ENCODE data around the gene SLC8A3.

Gene SLC8A3

DNA sequence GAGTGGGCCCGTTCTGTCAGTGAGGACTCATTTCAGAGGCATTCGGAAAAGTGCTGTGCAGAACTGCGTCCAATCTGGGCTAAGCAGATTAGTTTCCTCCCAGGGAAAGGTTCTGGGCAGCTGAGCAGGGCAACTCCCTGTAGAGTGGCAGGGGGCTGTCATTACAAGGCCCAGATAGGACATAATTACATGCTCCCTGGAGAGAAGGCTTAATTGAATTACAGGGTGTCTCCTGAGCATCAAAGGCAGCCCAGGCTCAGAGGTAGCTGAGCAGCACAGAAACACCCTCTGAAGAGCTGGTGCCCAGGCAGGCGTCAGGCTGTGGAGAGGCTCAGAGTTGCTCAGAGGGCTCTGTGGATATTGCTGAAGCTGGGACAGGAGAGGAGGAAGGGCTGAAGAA is 36.0 kb downstream of the SLC8A3 start:
- Histone ChIP-seq H3K4me3 (no peak overlapping the region), H3K4me1 (no peaks in the 10 kb centered on the region), H3K9me3 (no peaks in the 10 kb centered on the region), H3K36me3 (replicated peaks) (no peaks in the 10 kb centered on the region), H3K27me3 (ENCODE audit: low read depth) (no peaks in the 10 kb centered on the region)
- in situ Hi-C loops (cut with MboI; ENCODE audit: low sequenced_read_pairs): no loop called here
- DNase-seq (ENCODE audit: low spot score in 2 of 2): no peak

DNA sequence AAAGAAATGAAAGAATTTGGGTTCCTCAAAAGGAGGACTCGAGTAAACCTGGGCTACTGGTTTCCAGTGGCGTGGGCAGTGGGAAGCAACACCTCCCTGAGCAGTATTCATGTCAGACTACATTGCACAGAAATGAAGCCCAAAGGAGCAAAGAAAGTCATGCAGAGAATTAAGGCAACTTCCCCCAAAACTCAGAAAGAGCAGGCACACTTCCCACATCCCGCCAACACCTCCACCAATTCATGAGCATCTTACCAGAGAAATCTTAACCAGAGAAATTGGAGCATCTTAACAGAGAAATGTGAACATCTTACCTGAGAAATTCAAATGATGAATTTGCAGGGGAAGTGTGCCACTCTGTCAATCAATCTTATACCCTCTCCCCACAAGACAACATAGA is 36.7 kb downstream of the SLC8A3 start:
- Histone ChIP-seq H3K9me3 (no peaks in the 10 kb centered on the region), H3K36me3 (replicated peaks) (no peaks in the 10 kb centered on the region), H3K27me3 (ENCODE audit: low read depth) (no peaks in the 10 kb centered on the region), H3K4me1 (no peaks in the 10 kb centered on the region), H3K4me3 (no peak overlapping the region)
- DNase-seq (ENCODE audit: low spot score in 2 of 2): no peak
- in situ Hi-C loops (cut with MboI; ENCODE audit: low sequenced_read_pairs): no loop called here

DNA sequence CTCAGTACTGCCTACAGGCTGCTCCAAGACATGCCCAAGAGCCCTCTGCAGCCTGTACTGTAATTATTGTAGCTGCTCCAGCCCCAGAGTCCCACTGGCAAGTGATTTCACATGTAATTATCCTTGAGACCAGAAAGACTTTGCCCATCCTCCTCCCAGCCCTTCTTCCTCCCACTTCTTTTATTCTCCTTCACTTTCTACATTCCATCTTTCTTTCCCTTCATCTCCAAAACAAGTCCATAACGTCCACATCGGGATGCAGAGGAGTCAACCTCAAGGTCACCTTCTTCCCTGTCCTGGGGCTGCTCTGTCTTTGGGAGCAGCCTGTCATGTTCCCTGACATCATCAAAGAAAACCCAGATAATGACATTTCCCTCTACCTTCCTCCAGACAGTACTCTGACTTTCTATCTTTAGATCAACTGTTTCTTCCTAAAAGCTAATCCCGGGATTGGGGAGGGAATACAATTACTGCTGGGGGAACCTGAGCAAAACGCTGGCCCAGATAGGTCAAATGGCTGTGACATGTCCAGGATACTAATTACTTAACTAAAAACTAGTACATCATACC is 39.1 kb downstream of the SLC8A3 start:
- Histone ChIP-seq H3K36me3 (replicated peaks) (no peaks in the 10 kb centered on the region), H3K4me1 (no peaks in the 10 kb centered on the region), H3K4me3 (no peak overlapping the region), H3K9me3 (no peaks in the 10 kb centered on the region), H3K27me3 (ENCODE audit: low read depth) (no peaks in the 10 kb centered on the region)
- no peak for DNase-seq (ENCODE audit: low spot score in 2 of 2)
- in situ Hi-C loops (cut with MboI; ENCODE audit: low sequenced_read_pairs): no loop called here

DNA sequence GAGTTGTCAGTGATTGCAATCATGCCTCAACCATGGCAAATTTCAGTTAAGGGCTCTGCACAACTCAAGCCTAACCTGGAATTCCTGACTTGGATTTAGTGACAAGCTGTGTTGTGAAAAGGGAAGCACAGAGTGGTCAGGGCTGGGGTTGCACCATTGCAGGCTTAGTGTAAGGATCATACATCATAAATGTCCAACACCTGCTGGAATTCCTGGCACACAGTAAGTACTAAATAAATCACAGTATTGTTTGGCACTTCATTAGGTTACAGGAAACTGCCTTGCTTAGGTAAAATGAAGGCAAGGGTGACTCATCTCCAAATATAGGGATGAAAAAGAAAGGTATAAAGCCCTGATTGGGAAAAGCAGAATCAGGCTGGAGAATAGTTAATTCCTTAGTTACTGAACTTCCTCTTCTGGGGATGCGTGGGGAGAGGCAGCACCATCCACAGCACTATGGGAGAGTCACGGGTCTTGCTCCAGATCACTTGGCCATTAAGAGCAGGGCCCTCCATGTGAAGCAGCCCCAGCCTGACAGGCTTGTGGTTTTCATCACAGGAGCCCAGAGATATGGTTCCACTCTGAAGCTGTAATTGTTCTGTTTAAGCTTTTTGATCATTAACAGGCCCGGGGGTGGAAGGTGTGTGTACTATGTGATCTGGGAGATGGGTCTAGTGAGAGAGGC is 39.7 kb downstream of the SLC8A3 start:
- Histone ChIP-seq H3K4me1 (no peaks in the 10 kb centered on the region), H3K27me3 (ENCODE audit: low read depth) (no peaks in the 10 kb centered on the region)
- in situ Hi-C loops (cut with MboI; ENCODE audit: low sequenced_read_pairs): no loop called here

DNA sequence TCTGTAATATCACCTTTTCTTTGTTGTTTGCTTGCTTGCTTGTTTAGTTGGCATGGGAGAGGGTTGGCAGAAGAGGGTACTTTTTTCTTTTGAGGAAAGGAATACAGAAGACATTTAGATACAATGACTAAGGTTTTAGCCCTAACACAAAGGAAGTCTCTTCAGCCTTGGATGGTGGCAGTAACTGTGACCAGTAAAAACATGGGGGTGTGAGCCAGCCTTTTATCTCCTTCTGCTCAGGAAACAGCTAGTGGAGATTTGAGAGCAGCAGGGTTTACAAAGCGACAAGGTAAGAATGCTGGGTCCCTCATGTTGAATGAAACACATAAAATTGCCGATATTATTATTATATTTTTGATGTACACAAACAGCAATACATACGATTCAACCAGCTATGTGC is 40.4 kb downstream of the SLC8A3 start:
- no peaks in the 10 kb centered on the region for H3K4me1 ChIP-seq
- no peaks in the 10 kb centered on the region for H3K9me3 ChIP-seq
- DNase-seq (ENCODE audit: low spot score in 2 of 2): no peak
- H3K4me3 ChIP-seq: no peak overlapping the region
- in situ Hi-C loops (cut with MboI; ENCODE audit: low sequenced_read_pairs): no loop called here
- H3K27me3 ChIP-seq (ENCODE audit: low read depth): no peaks in the 10 kb centered on the region
- H3K36me3 ChIP-seq (replicated peaks): no peaks in the 10 kb centered on the region

More for the DNA sequence above, 39.7 kb downstream of the SLC8A3 start:
- no peak for DNase-seq (ENCODE audit: low spot score in 2 of 2)
- Histone ChIP-seq H3K4me3 (no peak overlapping the region), H3K36me3 (replicated peaks) (no peaks in the 10 kb centered on the region), H3K9me3 (no peaks in the 10 kb centered on the region)

DNA sequence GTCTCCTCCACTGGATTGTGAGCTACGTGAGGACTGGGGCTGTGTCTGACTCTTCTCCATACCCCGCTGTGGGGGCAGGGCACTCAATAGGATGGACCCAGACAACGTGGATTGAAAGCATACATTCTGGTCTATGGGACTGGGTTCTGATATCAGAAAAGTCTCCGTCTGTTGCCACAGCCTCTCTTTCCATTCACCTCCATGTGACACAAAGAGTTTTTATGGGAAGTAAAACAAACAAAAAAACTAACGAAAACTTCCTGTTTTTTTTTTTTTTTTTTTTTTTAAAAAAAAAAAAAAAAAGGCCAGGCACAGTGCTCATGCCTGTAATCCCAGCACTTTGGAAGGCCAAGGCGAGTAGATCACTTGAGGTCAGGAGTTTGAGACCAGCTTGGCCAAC is 44.7 kb downstream of the SLC8A3 start:
- 0 out of 2 replicates have a peak, but pooled peaks cover 4% of the 10 kb centered on the region for H3K27me3 ChIP-seq (ENCODE audit: low read depth)
- H3K4me3 ChIP-seq: no peak overlapping the region
- H3K36me3 ChIP-seq (replicated peaks): no peaks in the 10 kb centered on the region
- DNase-seq (ENCODE audit: low spot score in 2 of 2): no peak
- in situ Hi-C loops (cut with MboI; ENCODE audit: low sequenced_read_pairs): no loop called here
- H3K4me1 ChIP-seq: no peaks in the 10 kb centered on the region
- no peaks in the 10 kb centered on the region for H3K9me3 ChIP-seq

DNA sequence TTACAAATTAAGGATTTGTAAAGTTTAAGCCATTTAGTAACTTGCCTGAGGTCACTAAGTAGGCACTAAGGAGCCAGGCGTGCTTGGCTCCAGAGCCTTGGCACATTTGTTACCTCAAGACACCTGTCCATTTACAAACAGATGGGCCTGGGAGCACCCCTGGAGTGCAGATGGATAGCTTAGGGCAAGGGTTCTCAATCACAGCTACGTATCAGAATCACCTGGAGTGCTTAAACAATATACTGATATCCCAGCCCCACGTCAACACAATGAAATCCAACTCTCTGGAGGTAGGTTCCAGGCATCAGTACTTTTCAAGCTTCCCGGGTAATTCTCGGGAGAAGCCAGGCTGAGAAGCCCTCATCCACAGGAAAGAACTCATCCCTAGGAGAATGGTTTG is 45.4 kb downstream of the SLC8A3 start:
- Histone ChIP-seq H3K27me3 (ENCODE audit: low read depth) (0 out of 2 replicates have a peak, but pooled peaks cover 4% of the 10 kb centered on the region), H3K4me3 (no peak overlapping the region), H3K36me3 (replicated peaks) (no peaks in the 10 kb centered on the region), H3K9me3 (no peaks in the 10 kb centered on the region), H3K4me1 (no peaks in the 10 kb centered on the region)
- DNase-seq (ENCODE audit: low spot score in 2 of 2): no peak
- in situ Hi-C loops (cut with MboI; ENCODE audit: low sequenced_read_pairs): no loop called here

DNA sequence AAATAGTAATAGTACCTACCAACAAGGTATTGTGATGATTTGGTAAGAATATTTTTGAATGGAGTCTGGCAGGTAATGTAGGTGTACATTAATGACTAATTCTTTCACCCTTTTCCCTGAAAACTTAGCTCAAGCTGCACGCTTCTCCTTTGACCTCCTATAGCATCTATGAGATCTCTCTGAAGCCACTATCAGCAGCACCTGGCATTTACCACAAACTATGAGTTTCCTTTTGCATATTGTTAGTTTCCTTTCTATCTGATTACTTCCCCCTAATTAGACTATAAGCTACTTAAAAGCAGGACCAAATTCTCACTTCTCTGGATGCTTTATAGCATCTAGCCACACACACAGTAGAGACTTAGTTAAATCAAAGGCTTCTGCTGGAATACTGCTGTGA is 48.1 kb downstream of the SLC8A3 start:
- in situ Hi-C loops (cut with MboI; ENCODE audit: low sequenced_read_pairs): no loop called here
- Histone ChIP-seq H3K36me3 (replicated peaks) (no peaks in the 10 kb centered on the region), H3K9me3 (no peaks in the 10 kb centered on the region), H3K4me1 (no peaks in the 10 kb centered on the region), H3K27me3 (ENCODE audit: low read depth) (0 out of 2 replicates have a peak, but pooled peaks cover 4% of the 10 kb centered on the region), H3K4me3 (no peak overlapping the region)
- no peak for DNase-seq (ENCODE audit: low spot score in 2 of 2)

DNA sequence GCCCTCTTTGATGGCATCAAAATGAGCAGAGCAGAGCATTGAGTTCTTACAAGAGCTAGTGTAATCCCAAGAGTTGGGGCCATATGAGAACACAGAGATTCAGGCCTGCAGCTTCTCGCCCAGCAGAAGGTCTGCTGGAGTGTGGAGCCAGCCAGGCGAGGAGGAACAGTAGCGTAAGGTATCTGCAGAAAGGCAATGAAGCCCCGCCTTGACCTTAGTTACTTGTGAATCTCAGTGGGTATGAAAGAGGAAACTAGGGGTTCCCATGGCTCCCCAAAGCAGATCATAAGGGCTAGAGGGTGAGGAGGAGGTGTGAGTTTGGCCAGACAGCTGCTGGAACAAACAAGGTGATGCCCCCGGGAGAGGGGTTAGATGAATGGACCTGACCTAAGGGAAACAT is 49.4 kb downstream of the SLC8A3 start:
- no peaks in the 10 kb centered on the region for H3K4me1 ChIP-seq
- H3K4me3 ChIP-seq: no peak overlapping the region
- H3K9me3 ChIP-seq: no peaks in the 10 kb centered on the region
- in situ Hi-C loops (cut with MboI; ENCODE audit: low sequenced_read_pairs): no loop called here
- H3K27me3 ChIP-seq (ENCODE audit: low read depth): 0 out of 2 replicates have a peak, but pooled peaks cover 4% of the 10 kb centered on the region
- H3K36me3 ChIP-seq (replicated peaks): no peaks in the 10 kb centered on the region
- no peak for DNase-seq (ENCODE audit: low spot score in 2 of 2)

DNA sequence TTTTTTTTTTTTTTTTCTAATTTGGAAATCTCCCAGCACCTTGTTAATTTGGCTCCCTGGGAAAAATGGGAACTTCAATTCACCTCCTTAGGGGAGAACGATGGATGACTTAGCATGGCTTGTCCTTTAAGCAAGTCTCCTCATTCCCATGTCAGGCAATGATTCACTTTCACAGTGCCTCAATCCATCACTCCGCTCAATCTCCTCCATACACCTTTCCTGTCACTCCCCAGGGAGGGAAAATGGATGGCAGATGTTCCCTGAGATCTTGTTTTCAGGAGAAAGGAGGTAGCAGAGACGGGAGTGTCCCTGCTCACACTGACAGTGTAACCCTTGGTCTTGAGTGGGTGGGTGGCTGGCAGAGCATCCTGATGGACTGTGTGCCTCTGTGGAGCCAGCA is 51.0 kb downstream of the SLC8A3 start:
- DNase-seq (ENCODE audit: low spot score in 2 of 2): no peak
- in situ Hi-C loops (cut with MboI; ENCODE audit: low sequenced_read_pairs): no loop called here
- Histone ChIP-seq H3K4me1 (no peaks in the 10 kb centered on the region), H3K9me3 (no peaks in the 10 kb centered on the region), H3K36me3 (replicated peaks) (no peaks in the 10 kb centered on the region), H3K27me3 (ENCODE audit: low read depth) (0 out of 2 replicates have a peak, but pooled peaks cover 4% of the 10 kb centered on the region), H3K4me3 (no peak overlapping the region)

DNA sequence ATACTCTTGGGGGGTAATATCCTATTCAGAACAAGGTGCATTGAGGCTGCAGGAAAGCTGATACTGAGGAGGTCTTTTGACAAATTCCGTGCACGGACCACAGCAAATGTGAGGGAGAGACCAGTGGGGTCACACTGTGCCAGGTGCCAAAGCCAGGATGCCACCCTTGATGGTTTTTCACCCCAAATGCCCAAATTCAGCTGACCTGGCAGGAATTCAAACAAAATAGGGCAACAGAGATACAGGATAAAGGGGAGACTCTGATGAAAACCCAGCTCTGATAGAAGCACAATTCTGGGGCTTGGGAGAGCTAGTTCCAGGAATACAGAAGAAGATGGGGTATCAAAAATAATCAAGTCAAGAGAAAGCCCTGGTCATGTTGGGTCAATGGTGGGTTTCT is 55.3 kb downstream of the SLC8A3 start:
- Histone ChIP-seq H3K4me1 (no peaks in the 10 kb centered on the region), H3K9me3 (no peaks in the 10 kb centered on the region), H3K27me3 (ENCODE audit: low read depth) (no peaks in the 10 kb centered on the region), H3K4me3 (no peak overlapping the region), H3K36me3 (replicated peaks) (no peaks in the 10 kb centered on the region)
- no peak for DNase-seq (ENCODE audit: low spot score in 2 of 2)
- in situ Hi-C loops (cut with MboI; ENCODE audit: low sequenced_read_pairs): no loop called here

DNA sequence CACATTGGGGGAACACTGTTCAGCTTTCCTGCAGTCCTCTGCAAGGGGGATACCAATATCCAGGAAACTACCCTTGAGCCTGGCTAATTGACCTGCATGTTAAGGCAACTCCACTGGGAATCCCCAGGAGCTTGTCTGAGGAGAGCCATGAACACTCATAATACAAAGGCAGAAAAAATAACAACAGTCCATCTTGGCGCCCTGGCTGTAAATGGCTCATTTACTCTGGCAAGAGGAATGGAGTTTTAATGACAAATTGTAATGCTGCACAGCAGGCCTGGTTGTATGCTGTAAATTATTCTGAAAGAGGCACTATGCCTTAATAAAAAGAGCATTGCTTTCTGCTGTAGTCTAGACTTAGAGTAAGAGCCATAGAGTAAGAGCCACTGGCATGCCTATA is 58.3 kb downstream of the SLC8A3 start:
- H3K4me3 ChIP-seq: no peak overlapping the region
- in situ Hi-C loops (cut with MboI; ENCODE audit: low sequenced_read_pairs): no loop called here
- no peaks in the 10 kb centered on the region for H3K4me1 ChIP-seq
- H3K9me3 ChIP-seq: no peaks in the 10 kb centered on the region
- no peaks in the 10 kb centered on the region for H3K36me3 ChIP-seq (replicated peaks)
- DNase-seq (ENCODE audit: low spot score in 2 of 2): no peak
- H3K27me3 ChIP-seq (ENCODE audit: low read depth): 0 out of 2 replicates have a peak, but pooled peaks cover 4% of the 10 kb centered on the region

DNA sequence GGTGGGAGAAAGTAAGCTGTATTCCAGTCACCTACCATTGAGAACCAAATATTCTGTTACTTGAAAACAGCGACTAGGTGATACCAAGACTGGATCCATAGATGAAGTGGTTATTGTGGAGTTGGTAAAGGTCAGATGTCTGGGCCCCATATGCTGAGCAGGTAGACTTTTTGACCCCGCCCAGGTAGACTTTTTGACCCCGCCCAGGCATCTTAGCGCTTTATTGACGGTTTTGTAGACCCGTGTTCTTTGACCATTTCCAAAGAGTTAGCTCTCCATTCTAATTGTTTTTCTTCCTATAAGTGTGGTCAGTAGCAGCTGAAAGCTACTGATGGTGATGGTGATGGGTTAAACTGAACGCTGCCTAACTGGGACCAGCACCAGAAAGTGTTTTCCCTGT is 61.6 kb downstream of the SLC8A3 start:
- Histone ChIP-seq H3K27me3 (ENCODE audit: low read depth) (0 out of 2 replicates have a peak, but pooled peaks cover 4% of the 10 kb centered on the region), H3K4me3 (no peak overlapping the region), H3K9me3 (no peaks in the 10 kb centered on the region), H3K36me3 (replicated peaks) (no peaks in the 10 kb centered on the region), H3K4me1 (no peaks in the 10 kb centered on the region)
- DNase-seq (ENCODE audit: low spot score in 2 of 2): no peak
- in situ Hi-C loops (cut with MboI; ENCODE audit: low sequenced_read_pairs): no loop called here

DNA sequence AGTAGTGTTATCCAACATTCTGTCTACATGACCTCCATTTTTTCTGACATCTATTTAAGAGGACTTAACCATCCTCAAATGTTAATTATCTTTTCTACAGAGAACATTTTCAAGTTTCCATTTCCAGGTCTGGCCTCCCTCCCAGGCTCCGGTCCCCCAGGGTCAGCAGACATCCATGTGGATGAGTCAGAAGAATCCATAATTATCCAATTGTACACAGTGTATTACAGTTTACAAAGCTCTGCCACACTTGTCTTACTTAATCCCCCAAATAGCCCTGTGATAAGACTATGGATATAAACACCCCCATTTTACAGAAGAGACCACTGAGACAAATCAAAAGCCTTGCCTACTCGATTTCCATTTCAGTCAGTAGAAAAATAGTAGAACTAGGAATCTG is 65.0 kb downstream of the SLC8A3 start:
- Histone ChIP-seq H3K4me1 (no peaks in the 10 kb centered on the region), H3K9me3 (no peaks in the 10 kb centered on the region), H3K27me3 (ENCODE audit: low read depth) (0 out of 2 replicates have a peak, but pooled peaks cover 4% of the 10 kb centered on the region), H3K36me3 (replicated peaks) (no peaks in the 10 kb centered on the region), H3K4me3 (no peak overlapping the region)
- no peak for DNase-seq (ENCODE audit: low spot score in 2 of 2)
- in situ Hi-C loops (cut with MboI; ENCODE audit: low sequenced_read_pairs): no loop called here

All from HAP-1 (cell line).